ENCODE data around the gene FRS2. TPM values are rescaled to one million over a fixed set of nuclear protein-coding genes. Genes with fewer than 3 reads are reported as not detected.
A peak's percentile ranks its signal among the peaks of the same experiment; 100 is the strongest.

Gene FRS2
- total and polyA plus RNA-seq, 9 of the 15 experiments (the other 6 are each of a cell fraction or from before 2014, with no cell fraction given), result 1.0 to 9.1 (median 6.0) TPM

DNA sequence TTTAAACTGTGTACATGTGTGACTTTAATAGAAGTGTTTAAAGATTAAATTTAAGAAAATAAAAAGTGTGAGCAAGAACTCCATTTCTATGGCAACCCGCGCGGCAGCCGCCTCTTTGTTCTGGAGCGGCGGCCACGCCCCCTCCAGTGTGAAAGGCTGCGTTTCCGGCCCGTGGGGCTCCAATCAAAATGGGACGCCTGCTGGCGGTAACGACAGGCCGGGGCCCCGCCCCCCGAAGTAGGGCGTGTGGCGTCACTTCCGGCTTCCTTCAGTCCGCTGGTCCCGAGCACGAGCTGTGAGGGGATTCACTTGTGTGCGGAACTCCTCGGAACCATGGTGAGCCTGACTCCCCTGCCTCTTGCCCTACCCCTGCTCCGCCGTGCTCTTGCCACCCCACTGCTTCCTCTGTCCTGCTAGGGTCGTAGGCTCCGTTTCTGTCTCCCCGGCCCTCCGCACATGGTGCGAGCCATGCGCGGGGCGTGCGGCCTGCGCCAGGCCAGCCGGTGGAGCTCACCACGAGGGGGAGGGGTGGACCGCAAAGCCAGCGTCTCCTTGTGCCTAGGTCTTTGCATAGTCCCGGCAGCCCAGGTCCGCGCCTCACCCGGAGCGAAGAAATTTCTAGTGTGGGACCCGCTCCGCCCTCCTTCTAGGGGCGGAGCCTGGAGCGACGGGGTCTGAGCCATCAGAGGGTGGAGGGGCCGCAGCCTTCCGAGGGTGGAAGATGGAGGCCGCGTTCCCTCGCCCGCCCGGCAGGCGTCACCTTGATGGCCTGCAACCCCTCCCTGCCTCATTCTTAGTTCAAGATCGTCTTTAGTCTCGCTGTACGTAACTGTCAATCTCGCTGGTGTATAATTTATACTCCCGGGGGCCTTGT lies 115.2 kb downstream of the FRS2 start, which contains the start of gene CCT2 (continued):
- TF ChIP-seq, protein P1, sequence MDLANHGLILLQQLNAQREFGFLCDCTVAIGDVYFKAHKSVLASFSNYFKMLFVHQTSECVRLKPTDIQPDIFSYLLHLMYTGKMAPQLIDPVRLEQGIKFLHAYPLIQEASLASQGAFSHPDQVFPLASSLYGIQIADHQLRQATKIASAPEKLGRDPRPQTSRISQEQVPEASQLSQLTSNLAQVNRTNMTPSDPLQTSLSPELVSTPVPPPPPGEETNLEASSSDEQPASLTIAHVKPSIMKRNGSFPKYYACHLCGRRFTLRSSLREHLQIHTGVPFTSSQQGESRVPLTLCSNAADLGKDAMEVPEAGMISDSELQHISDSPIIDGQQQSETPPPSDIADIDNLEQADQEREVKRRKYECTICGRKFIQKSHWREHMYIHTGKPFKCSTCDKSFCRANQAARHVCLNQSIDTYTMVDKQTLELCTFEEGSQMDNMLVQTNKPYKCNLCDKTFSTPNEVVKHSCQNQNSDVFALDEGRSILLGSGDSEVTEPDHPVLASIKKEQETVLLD (IDR thresholded peaks at IDR 0.05), result peak; percentile 64; the same call in 1 of the 2 replicates
- TF ChIP-seq ZFPM2 (CRISPR knock-in tag; IDR thresholded peaks at IDR 0.05) (no peak), CXXC5 (CRISPR knock-in tag; IDR thresholded peaks at IDR 0.05) (peak; percentile 85), NR4A1 (CRISPR knock-in tag; IDR thresholded peaks at IDR 0.05) (peak; percentile 79; the same call in 1 of the 2 replicates), NR4A1 (tag; IDR thresholded peaks at IDR 0.05) (peak; percentile 56; the same call in 1 of the 2 replicates), SAFB2 (IDR thresholded peaks at IDR 0.05; ENCODE audit: borderline replicate concordance, low read depth, low read length, severe bottlenecking) (no peak), E2F3 (CRISPR knock-in tag; IDR thresholded peaks at IDR 0.05) (peak; percentile 53; the same call in 1 of the 2 replicates), RBM34 (IDR thresholded peaks at IDR 0.05; ENCODE audit: borderline replicate concordance, insufficient read depth, low read length) (no peak), SPI1 (IDR thresholded peaks at IDR 0.05; ENCODE audit: borderline replicate concordance, low read depth, low read length) (no peak)
- TF ChIP-seq, protein P2, sequence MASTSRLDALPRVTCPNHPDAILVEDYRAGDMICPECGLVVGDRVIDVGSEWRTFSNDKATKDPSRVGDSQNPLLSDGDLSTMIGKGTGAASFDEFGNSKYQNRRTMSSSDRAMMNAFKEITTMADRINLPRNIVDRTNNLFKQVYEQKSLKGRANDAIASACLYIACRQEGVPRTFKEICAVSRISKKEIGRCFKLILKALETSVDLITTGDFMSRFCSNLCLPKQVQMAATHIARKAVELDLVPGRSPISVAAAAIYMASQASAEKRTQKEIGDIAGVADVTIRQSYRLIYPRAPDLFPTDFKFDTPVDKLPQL (IDR thresholded peaks at IDR 0.05; ENCODE audit: extremely low read depth, insufficient read length), result no peak
- TF ChIP-seq, protein P3, sequence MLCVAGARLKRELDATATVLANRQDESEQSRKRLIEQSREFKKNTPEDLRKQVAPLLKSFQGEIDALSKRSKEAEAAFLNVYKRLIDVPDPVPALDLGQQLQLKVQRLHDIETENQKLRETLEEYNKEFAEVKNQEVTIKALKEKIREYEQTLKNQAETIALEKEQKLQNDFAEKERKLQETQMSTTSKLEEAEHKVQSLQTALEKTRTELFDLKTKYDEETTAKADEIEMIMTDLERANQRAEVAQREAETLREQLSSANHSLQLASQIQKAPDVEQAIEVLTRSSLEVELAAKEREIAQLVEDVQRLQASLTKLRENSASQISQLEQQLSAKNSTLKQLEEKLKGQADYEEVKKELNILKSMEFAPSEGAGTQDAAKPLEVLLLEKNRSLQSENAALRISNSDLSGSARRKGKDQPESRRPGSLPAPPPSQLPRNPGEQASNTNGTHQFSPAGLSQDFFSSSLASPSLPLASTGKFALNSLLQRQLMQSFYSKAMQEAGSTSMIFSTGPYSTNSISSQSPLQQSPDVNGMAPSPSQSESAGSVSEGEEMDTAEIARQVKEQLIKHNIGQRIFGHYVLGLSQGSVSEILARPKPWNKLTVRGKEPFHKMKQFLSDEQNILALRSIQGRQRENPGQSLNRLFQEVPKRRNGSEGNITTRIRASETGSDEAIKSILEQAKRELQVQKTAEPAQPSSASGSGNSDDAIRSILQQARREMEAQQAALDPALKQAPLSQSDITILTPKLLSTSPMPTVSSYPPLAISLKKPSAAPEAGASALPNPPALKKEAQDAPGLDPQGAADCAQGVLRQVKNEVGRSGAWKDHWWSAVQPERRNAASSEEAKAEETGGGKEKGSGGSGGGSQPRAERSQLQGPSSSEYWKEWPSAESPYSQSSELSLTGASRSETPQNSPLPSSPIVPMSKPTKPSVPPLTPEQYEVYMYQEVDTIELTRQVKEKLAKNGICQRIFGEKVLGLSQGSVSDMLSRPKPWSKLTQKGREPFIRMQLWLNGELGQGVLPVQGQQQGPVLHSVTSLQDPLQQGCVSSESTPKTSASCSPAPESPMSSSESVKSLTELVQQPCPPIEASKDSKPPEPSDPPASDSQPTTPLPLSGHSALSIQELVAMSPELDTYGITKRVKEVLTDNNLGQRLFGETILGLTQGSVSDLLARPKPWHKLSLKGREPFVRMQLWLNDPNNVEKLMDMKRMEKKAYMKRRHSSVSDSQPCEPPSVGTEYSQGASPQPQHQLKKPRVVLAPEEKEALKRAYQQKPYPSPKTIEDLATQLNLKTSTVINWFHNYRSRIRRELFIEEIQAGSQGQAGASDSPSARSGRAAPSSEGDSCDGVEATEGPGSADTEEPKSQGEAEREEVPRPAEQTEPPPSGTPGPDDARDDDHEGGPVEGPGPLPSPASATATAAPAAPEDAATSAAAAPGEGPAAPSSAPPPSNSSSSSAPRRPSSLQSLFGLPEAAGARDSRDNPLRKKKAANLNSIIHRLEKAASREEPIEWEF (CRISPR knock-in tag; IDR thresholded peaks at IDR 0.05), result no peak
- TF ChIP-seq, protein P4, sequence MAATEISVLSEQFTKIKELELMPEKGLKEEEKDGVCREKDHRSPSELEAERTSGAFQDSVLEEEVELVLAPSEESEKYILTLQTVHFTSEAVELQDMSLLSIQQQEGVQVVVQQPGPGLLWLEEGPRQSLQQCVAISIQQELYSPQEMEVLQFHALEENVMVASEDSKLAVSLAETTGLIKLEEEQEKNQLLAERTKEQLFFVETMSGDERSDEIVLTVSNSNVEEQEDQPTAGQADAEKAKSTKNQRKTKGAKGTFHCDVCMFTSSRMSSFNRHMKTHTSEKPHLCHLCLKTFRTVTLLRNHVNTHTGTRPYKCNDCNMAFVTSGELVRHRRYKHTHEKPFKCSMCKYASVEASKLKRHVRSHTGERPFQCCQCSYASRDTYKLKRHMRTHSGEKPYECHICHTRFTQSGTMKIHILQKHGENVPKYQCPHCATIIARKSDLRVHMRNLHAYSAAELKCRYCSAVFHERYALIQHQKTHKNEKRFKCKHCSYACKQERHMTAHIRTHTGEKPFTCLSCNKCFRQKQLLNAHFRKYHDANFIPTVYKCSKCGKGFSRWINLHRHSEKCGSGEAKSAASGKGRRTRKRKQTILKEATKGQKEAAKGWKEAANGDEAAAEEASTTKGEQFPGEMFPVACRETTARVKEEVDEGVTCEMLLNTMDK (IDR thresholded peaks at IDR 0.05; ENCODE audit: borderline replicate concordance, insufficient read depth, low read depth, low read length, poor library complexity, severe bottlenecking), result peak; percentile 47

Data from K562 (cell line).